GM19025 (cell line): ENCODE results near the gene CD79A.
A peak's percentile ranks its signal among the peaks of the same experiment; 100 is the strongest.
"Not testable (repeated sequence)": the region's sequence is repeated elsewhere in the genome, so short reads cannot be mapped to it uniquely, and the experiment has no call there.

Experiments
- ATAC-seq: cut with Tn5 transposase; IDR thresholded peaks from one replicate; pipeline ENCODE4 v1.9.1; 2021; ENCODE audit warnings: mild to moderate bottlenecking, low read depth, moderate library complexity; ENCODE audit not compliant: unreplicated experiment

Gene CD79A

DNA sequence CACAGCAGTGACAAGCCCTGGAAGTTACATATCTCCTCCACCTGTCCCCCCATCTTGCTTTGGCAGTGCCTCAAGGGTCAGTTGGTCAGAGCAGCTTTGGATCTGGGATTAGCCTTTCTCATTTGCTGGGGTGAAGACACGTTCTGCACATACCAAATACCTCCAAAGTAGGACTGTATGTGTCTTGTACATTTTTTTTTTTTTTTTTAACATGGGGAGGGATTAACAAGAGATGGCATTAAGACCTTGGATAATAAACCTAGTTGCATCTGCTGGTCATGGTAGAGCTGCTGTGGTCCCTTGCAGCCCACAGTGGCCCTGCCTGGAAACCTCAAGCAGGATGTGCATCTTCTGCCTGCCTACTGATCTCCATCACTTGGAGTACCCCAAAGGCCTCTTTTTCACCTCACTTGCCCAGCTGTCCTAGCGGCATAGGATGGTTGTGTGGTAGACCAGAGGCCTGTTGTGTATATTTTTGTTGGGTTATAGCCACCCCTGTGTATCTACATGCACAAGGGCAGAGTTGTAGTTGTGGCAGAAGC lies 14.6 kb upstream of the CD79A start:
- no peak for ATAC-seq

GRCh38 chr19:41863209-41863931 lies 13.7 kb upstream of the CD79A start:
- ATAC-seq: no peak

DNA sequence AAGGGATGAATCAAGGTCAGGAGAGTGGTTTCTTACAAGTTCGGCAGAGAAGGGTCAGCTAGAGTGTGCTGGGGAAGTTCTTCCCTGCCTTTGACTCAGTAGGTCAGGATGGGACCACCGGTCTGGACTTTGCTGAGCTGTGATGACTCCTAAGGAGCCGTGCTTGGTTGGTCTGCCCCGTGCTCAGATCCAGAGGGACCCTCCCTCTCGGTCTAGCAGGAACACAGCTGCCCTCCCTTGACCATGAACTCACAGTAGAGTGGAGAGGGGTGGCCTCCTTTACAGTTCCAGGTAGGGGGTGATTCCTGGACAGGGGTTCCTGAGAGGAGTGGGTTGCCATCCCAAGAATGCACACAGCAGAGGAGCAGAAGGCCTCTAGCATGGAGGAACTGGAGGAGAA lies 12.7 kb upstream of the CD79A start:
- no peak for ATAC-seq

GRCh38 chr19:41866284-41866683 lies 10.8 kb upstream of the CD79A start:
- ATAC-seq: no peak

DNA sequence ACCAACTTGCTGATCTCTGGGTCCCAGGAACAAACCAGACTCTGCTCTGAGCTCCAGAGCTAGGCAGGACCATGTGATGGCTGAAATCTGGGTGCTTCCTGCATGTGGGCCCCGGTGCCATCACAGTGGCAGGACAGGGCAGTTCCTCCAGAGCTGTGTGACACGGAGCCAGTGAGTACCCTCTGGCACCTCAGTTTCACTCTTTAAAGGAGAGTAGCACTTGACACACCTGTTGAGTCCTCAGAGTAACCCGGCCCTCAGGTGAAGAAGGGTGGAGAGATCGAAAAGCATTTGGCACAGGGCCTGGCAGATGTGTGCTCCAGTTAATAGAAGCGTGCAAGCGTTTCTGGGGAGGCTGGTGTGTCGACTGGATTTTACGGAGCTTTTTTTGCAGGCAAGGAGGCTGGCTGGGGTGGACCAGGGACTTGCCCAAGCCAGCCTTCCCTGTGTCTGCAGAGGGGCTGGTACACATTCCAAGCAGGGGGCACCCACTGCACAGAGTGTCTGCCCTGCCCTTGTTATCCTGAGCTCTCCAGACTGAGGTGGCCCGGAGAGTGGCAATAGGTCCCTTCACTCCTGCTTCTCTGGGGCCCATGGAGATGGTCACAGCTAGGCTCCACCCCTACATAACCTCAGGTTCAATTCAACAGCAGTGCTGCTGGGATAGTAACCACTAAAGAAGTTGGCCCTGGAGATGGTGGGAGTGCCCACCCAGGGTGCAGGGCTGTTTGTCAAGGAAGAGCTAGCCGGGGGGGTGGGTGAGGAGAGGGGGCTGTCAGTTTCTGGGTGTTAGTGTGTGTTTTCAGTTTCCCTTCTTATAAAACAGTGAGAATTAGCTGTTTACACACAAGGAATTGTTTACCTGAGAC lies 8.7 kb upstream of the CD79A start:
- ATAC-seq: no peak

GRCh38 chr19:41868989-41869300 lies 8.1 kb upstream of the CD79A start:
- ATAC-seq: no peak

DNA sequence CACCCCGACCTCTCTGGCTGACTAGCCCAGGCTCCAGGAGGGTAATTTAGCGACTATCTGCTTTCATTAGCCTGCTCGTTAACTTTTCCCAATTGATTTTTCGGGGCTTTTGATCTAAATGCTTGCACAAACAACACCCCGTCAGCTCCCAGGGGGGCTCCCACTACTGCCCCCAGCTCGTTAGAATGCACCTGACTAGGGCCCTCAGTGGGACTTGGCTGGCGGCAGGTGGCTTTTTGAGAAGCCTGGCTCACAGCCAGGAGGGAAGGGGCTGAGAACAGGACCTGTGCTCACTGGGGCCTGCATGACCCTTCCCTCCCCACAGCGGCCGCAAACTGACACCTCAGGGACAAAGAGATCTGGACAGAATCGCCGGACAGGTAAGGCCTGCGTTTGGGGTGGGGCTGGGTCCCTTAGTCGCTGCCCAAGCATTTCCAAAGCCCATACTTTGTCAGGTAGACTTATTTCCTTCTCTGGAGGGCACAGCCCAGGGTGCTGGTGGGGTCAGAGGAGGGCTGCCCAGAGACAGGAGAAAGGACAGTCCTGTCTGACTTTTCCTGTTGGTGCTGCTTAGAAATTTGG lies 7.6 kb upstream of the CD79A start:
- no peak for ATAC-seq

- no peak for ATAC-seq
These were observed 6.6 kb upstream of the CD79A start for GRCh38 chr19:41870401-41870873.

GRCh38 chr19:41871573-41872383 lies 5.3 kb upstream of the CD79A start:
- ATAC-seq: peak; percentile 41

GRCh38 chr19:41872384-41872774 lies 4.7 kb upstream of the CD79A start:
- no peak for ATAC-seq

- no peak for ATAC-seq
These were observed 4.1 kb upstream of the CD79A start for GRCh38 chr19:41872775-41873647.

GRCh38 chr19:41875973-41876372 lies 1.1 kb upstream of the CD79A start:
- not testable (repeated sequence) for ATAC-seq

GRCh38 chr19:41877916-41878905 lies 1.1 kb downstream of the CD79A start:
- no peak for ATAC-seq

- no peak for ATAC-seq
These were observed 2.0 kb downstream of the CD79A start for GRCh38 chr19:41879080-41879479.

- no peak for ATAC-seq
These were observed 2.7 kb downstream of the CD79A start for GRCh38 chr19:41879670-41880328.

GRCh38 chr19:41880329-41880708 lies 3.2 kb downstream of the CD79A start:
- no peak for ATAC-seq

GRCh38 chr19:41882568-41883462 lies 5.7 kb downstream of the CD79A start, which contains the start of gene ARHGEF1:
TSS of gene ARHGEF1 (plus strand) at chr19:41883184. CDS start at chr19:41888083, 4,899 bp downstream.
- ATAC-seq: no peak
